Stimulated activated CD4-positive, alpha-beta T cell treated with anti-CD3 and anti-CD28 coated beads, Interleukin-4, amount 100 ng/mL, for 48 hours (primary cell): ENCODE results near the gene WASF1.

Experiments used
- DNase-seq, 2 donors: peaks; one replicate each; pipeline ENCODE4 v3.0.0-alpha.2; 2020; ENCODE audit warnings: low read depth in 2 of 2

Gene WASF1

GRCh38 chr6:110179406-110180227 is at the start of gene WASF1:
Gene WASF1 (minus strand): TSS chr6:110179670. CDS start chr6:110127601, 52,069 bp downstream.
- DNase-seq, result peak; percentile 77 to 85

GRCh38 chr6:110226261-110226660 is 46.8 kb upstream of the WASF1 start:
- DNase-seq, result no peak

GRCh38 chr6:110221738-110222137 is 42.3 kb upstream of the WASF1 start:
- DNase-seq, result no peak

- no peak for DNase-seq
Measured at GRCh38 chr6:110217266-110217665, 37.8 kb upstream of the WASF1 start.

- no peak for DNase-seq
Measured at GRCh38 chr6:110216140-110216539, 36.7 kb upstream of the WASF1 start.

- DNase-seq, result no peak
Measured at GRCh38 chr6:110214338-110214737, 34.9 kb upstream of the WASF1 start.

- no peak for DNase-seq
Measured at GRCh38 chr6:110211753-110212152, 32.3 kb upstream of the WASF1 start.

- no peak for DNase-seq
Measured at GRCh38 chr6:110207652-110208051, 28.2 kb upstream of the WASF1 start.

- DNase-seq, result no peak
Measured at GRCh38 chr6:110201151-110201884, 21.8 kb upstream of the WASF1 start.

GRCh38 chr6:110198561-110198960 is 19.1 kb upstream of the WASF1 start:
- DNase-seq, result no peak

GRCh38 chr6:110196874-110197273 is 17.4 kb upstream of the WASF1 start:
- no peak for DNase-seq

GRCh38 chr6:110195639-110196038 is 16.2 kb upstream of the WASF1 start:
- no peak for DNase-seq

- DNase-seq, result no peak
Measured at GRCh38 chr6:110191477-110191876, 12.0 kb upstream of the WASF1 start.

GRCh38 chr6:110190726-110191125 is 11.3 kb upstream of the WASF1 start:
- no peak for DNase-seq

GRCh38 chr6:110188791-110189190 is 9.3 kb upstream of the WASF1 start:
- DNase-seq, result no peak

- DNase-seq, result no peak
Measured at GRCh38 chr6:110185879-110186278, 6.4 kb upstream of the WASF1 start.

GRCh38 chr6:110183292-110183885 is 3.9 kb upstream of the WASF1 start:
- DNase-seq, result no peak

- no peak for DNase-seq
Measured at GRCh38 chr6:110181131-110182030, 1.9 kb upstream of the WASF1 start.

- DNase-seq, result peak; percentile 34 to 41
Measured at GRCh38 chr6:110180228-110181008, 948 bp upstream of the WASF1 start, which contains the start of gene CDC40. Gene CDC40 (plus strand): TSS chr6:110180427. CDS start chr6:110180445, 18 bp downstream.

- peak; percentile 29 to 30 for DNase-seq
Measured at GRCh38 chr6:110178626-110179405, 654 bp downstream of the WASF1 start.
